Ishikawa (cell line): Measurements from ENCODE around the gene ZNF212.
A peak's percentile ranks its signal among the peaks of the same experiment; 100 is the strongest.

ENCODE experiments used
- CEBPB ChIP-seq: IDR thresholded peaks from 2 replicates; pipeline ENCODE4 v1.6.1; 2012
- CREB1 ChIP-seq: IDR thresholded peaks from 2 replicates; pipeline ENCODE4 v1.6.1; 2012; ENCODE audit warnings: low read depth
- EGR1 ChIP-seq: IDR thresholded peaks from 2 replicates; pipeline ENCODE4 v1.6.1; 2012
- EP300 ChIP-seq: IDR thresholded peaks from 2 replicates; pipeline ENCODE4 v1.6.1; 2012; ENCODE audit warnings: borderline replicate concordance
- FOXM1 ChIP-seq: IDR thresholded peaks from 2 replicates; pipeline ENCODE4 v1.6.1; 2012; ENCODE audit warnings: low read depth, borderline replicate concordance
- MAX ChIP-seq: IDR thresholded peaks from 2 replicates; pipeline ENCODE4 v1.6.1; 2012
- NFIC ChIP-seq: IDR thresholded peaks from 2 replicates; pipeline ENCODE4 v1.6.1; 2012
- RAD21 ChIP-seq: IDR thresholded peaks from 2 replicates; pipeline ENCODE4 v1.6.1; 2012; ENCODE audit warnings: low read depth
- TAF1 ChIP-seq: IDR thresholded peaks from 2 replicates; pipeline ENCODE4 v1.6.1; 2012; ENCODE audit warnings: low read depth, mild to moderate bottlenecking
- TCF12 ChIP-seq: IDR thresholded peaks from 2 replicates; pipeline ENCODE4 v1.6.1; 2012; ENCODE audit warnings: low read depth
- TEAD4 ChIP-seq: IDR thresholded peaks from 2 replicates; pipeline ENCODE4 v1.6.1; 2012
- YY1 ChIP-seq: IDR thresholded peaks from 2 replicates; pipeline ENCODE4 v1.6.1; 2012; ENCODE audit warnings: low read depth
- ZBTB7A ChIP-seq: IDR thresholded peaks from 2 replicates; pipeline ENCODE4 v1.6.1; 2012; ENCODE audit warnings: low read depth
- TF ChIP-seq, protein P1 (sequence below): IDR thresholded peaks from 2 replicates; pipeline ENCODE4 v1.6.1; 2012
- TF ChIP-seq, protein P2 (sequence below): IDR thresholded peaks from 2 replicates; pipeline ENCODE4 v1.6.1; 2012; ENCODE audit warnings: low read depth, mild to moderate bottlenecking

ZNF212 gene

GRCh38 chr7:149237502-149237901, 1.9 kb upstream of the ZNF212 start:
- TF ChIP-seq TCF12 = no peak
- TF ChIP-seq, protein P1, sequence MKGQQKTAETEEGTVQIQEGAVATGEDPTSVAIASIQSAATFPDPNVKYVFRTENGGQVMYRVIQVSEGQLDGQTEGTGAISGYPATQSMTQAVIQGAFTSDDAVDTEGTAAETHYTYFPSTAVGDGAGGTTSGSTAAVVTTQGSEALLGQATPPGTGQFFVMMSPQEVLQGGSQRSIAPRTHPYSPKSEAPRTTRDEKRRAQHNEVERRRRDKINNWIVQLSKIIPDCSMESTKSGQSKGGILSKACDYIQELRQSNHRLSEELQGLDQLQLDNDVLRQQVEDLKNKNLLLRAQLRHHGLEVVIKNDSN = peak; percentile 36; the same call in 1 of the 2 replicates

DNA sequence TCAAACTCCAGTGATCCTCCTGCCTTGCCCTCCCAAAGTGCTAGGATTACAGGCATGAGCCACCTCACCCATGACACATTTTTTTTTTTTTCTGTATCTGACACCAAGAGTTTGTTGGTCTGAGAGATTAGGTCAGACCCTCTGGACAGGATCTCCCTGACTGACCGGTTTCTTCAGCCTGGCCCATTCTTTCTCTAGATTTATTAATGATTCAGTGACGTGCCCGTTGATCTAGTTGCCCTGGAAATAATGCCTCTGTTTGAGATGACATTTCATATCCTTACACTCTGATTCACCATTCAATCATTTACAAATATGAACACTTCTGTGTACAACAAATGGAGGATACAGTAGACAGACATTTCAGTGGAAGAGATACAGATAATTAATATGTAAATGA, 1.4 kb upstream of the ZNF212 start:
- TF ChIP-seq RAD21 (no peak), TCF12 (no peak), TAF1 (no peak), CREB1 (no peak), MAX (no peak), FOXM1 (no peak), TEAD4 (no peak), ZBTB7A (no peak)
- TF ChIP-seq, protein P2, sequence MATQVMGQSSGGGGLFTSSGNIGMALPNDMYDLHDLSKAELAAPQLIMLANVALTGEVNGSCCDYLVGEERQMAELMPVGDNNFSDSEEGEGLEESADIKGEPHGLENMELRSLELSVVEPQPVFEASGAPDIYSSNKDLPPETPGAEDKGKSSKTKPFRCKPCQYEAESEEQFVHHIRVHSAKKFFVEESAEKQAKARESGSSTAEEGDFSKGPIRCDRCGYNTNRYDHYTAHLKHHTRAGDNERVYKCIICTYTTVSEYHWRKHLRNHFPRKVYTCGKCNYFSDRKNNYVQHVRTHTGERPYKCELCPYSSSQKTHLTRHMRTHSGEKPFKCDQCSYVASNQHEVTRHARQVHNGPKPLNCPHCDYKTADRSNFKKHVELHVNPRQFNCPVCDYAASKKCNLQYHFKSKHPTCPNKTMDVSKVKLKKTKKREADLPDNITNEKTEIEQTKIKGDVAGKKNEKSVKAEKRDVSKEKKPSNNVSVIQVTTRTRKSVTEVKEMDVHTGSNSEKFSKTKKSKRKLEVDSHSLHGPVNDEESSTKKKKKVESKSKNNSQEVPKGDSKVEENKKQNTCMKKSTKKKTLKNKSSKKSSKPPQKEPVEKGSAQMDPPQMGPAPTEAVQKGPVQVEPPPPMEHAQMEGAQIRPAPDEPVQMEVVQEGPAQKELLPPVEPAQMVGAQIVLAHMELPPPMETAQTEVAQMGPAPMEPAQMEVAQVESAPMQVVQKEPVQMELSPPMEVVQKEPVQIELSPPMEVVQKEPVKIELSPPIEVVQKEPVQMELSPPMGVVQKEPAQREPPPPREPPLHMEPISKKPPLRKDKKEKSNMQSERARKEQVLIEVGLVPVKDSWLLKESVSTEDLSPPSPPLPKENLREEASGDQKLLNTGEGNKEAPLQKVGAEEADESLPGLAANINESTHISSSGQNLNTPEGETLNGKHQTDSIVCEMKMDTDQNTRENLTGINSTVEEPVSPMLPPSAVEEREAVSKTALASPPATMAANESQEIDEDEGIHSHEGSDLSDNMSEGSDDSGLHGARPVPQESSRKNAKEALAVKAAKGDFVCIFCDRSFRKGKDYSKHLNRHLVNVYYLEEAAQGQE = no peak

DNA sequence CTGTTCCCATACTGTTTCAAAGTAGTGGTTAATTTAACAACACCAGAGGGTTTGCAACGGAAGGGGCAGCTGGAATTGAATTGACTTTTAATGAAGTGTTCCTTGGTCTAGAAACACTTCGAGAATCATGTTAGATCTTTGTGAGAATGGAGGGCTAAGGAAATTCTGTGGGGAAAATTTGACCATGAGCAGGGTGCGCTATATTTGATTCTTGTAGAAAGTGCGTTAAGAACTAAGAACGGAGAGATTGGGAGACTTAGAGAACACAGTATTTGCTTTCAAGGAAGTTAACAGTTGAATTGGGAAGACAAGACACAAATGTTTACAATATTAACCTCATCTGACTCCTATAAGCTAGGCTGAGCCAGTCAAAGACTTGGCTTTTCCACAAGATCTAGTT, 1.2 kb downstream of the ZNF212 start:
- no peak for TF ChIP-seq CEBPB
- no peak for TF ChIP-seq TCF12
- no peak for TF ChIP-seq NFIC
- TF ChIP-seq FOXM1 = no peak
- no peak for TF ChIP-seq CREB1
- no peak for TF ChIP-seq EP300
- no peak for TF ChIP-seq TAF1
- no peak for TF ChIP-seq TEAD4
- no peak for TF ChIP-seq MAX

GRCh38 chr7:149241696-149242095, 2.2 kb downstream of the ZNF212 start:
- TF ChIP-seq TAF1 (no peak), TCF12 (no peak), CREB1 (no peak), ZBTB7A (no peak), RAD21 (no peak), FOXM1 (no peak), NFIC (no peak), TEAD4 (no peak)
- TF ChIP-seq, protein P1 = no peak

- no peak for TF ChIP-seq EP300
- no peak for TF ChIP-seq FOXM1
- TF ChIP-seq CEBPB = no peak
- no peak for TF ChIP-seq CREB1
- TF ChIP-seq RAD21 = no peak
- TF ChIP-seq, protein P1 = no peak
- no peak for TF ChIP-seq MAX
- no peak for TF ChIP-seq NFIC
- no peak for TF ChIP-seq YY1
- no peak for TF ChIP-seq ZBTB7A
- no peak for TF ChIP-seq TCF12
Measured at GRCh38 chr7:149245244-149245643, 5.8 kb downstream of the ZNF212 start.

DNA sequence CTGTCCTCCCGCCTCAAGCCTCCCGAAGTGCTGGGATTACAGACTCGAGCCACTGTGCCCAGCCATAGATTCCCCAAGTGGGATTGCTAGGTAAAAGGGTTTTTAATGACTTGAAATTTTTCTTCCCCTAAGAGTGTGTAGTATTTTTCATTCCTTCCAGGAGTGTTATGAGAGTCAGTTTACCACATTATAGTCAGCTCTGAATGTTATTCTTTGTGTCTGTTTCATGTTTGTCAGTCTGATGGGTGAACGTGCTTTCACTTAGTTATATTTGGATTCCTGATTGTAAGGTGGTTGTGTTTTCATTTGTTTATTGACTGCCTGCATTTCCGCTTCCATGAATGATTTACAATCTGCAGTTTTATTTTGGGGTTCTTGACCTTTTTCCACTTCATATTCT, 6.3 kb downstream of the ZNF212 start:
- TF ChIP-seq EP300 = no peak
- TF ChIP-seq YY1 = no peak
- TF ChIP-seq, protein P1 = no peak
- no peak for TF ChIP-seq MAX
- TF ChIP-seq TAF1 = no peak
- TF ChIP-seq TEAD4 = no peak
- no peak for TF ChIP-seq FOXM1
- TF ChIP-seq TCF12 = no peak
- no peak for TF ChIP-seq CEBPB
- no peak for TF ChIP-seq RAD21
- TF ChIP-seq ZBTB7A = no peak
- TF ChIP-seq, protein P2 = no peak
- no peak for TF ChIP-seq NFIC
- no peak for TF ChIP-seq EGR1
- no peak for TF ChIP-seq CREB1
